Right kidney (tissue), 1 donor: ENCODE results near the gene ZNF446.
"Not testable (repeated sequence)": the region's sequence is repeated elsewhere in the genome, so short reads cannot be mapped to it uniquely, and the experiment has no call there.

Source experiments
- DNase-seq: peaks from one replicate; pipeline ENCODE4 v3.0.0-alpha.2; 2016

The ZNF446 gene

GRCh38 chr19:58469241-58470013 lies 6.7 kb upstream of the ZNF446 start:
- no peak for DNase-seq

- DNase-seq = not testable (repeated sequence)
These were observed 5.2 kb upstream of the ZNF446 start for GRCh38 chr19:58470837-58471543.

DNA sequence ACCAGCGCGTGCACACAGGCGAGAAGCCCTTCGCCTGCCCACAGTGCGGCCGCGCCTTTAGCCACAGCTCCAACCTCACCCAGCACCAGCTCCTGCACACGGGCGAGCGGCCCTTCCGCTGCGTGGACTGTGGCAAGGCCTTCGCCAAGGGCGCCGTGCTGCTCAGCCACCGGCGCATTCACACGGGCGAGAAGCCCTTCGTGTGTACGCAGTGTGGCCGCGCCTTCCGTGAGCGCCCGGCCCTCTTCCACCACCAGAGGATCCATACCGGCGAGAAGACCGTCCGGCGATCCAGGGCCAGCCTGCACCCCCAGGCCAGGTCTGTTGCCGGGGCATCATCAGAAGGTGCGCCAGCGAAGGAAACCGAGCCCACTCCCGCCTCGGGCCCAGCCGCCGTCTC lies 4.4 kb upstream of the ZNF446 start:
- DNase-seq = no peak

GRCh38 chr19:58473775-58474174 lies 2.4 kb upstream of the ZNF446 start:
- DNase-seq = no peak

DNA sequence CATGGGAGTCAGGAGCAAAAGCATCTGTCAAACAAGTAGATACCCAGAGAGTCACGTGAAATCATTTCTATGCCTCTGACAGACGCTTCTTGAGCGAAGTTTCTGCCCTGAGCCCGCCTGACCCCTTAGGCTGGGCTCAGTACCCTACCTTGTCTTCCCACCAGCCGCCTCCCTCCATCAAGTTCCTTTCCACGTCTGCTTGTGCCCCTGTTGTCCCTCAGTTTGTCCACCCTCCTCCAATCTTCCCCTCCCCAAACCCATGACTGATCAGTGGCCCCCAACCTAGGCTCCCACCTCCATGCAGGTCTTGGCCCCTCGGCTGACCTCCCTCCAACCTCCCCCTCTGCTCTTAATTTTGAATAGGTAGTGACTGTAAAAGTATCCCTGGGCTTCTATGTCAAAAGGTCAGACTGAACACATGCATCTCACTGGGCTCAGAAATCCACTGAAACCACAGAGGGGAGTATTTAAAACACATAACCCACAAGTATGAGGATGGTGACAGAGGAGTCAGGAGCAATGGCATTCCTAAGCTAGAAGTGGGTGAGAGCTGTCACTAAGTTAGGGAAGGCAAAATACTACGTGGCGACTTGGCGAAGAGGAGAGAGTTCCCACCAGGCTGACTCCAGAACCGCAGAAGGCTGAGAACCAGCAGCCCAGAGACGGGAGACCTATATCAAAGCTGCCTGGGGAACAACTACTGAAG lies 1.7 kb upstream of the ZNF446 start:
- no peak for DNase-seq

DNA sequence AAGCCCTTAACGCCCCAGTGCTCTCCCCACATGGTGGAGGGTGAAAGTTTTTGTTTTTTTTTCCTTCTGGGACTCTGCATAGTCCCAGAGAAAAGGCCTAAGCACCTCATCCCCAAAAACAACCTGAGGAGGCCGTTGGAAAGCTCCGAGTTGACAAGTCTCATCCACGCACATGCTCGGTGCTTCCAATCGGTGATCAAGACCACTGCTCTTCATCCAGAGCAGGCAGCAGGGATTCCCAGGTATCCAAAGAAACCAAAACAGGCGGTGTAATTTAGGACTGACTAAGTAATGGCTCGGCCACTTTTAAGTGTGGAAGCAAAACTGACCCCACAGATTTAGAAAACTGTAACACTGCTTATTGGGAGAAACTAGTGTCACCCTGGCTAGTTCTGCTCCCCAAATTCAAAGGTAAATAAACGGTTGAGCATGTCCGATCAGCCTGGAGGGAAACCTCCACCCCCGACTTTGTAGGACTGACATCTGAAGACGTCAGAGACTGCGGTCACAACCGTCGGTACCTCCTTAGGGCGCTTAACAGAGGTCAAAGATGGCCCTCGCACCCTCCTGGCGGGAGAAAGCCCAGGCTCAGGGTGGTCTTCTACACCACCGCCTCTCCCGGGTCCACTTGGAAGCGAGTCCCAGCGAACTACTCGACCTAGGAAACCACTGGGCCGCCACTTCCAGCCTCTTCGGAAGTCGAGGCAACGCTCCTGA lies 997 bp upstream of the ZNF446 start:
- DNase-seq = no peak

GRCh38 chr19:58476498-58477015 lies 405 bp downstream of the ZNF446 start:
- DNase-seq = no peak

- DNase-seq = no peak
These were observed 978 bp downstream of the ZNF446 start for GRCh38 chr19:58477130-58477529.

DNA sequence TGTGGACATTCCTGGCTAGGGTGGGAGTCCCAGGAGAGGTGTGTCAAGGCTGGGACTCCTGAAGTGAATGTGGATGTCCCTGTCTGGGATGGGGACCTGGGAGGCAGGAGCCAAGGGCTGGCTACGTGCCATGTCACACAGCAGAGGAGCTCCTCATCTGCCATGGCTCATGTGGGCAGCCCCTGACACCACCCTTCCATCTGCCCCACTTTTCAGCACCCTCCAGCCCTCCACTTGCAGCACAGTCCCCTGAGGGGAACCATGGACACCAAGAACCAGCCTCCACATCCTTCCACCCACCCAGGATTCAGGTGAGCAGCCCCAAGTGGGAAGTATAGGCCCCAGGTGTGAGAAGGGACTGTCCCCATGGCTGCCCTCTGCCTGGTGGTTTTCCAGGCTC lies 1.7 kb downstream of the ZNF446 start:
- DNase-seq = no peak

DNA sequence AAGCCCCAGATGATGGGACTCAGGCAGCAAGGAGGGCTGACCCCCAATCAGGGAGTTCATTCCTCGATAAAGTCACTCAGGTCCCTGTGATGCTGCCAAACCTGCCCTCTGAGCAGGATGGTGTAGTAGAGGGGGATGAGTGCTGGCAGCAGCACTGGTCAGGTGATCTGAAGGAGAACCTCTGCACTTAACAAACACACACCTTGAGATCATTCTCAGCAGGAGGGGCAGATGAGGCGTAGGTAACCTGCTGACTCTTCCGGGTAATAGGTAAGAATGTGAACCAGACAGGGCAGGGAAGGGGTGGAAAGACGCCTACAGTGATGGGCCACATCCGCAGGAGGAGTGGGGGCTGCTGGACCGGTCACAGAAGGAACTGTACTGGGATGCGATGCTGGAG lies 3.2 kb downstream of the ZNF446 start:
- DNase-seq = no peak

GRCh38 chr19:58479736-58480480 lies 3.8 kb downstream of the ZNF446 start:
- DNase-seq = no peak

GRCh38 chr19:58480481-58480830 lies 4.3 kb downstream of the ZNF446 start:
- DNase-seq = no peak

DNA sequence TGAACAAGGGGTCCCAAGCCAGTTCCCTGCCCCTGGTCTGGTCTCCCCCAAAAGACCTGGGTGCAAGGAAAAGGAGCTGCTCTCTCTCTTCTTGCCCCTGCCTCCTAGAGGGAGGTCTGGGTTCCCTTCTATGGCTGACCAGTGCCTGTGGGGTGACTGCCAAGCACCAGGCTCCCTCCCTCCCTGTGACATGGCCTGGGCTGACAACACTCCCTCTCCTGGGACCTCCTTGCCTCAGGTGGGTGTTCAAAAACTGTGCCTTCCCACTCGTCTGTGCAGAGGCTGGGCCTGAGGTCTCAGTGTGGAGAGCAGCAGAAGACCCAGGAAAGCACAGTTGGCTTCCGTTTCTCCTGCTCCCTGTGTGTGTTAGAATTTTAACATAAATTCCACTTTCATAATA lies 4.7 kb downstream of the ZNF446 start:
- no peak for DNase-seq

- DNase-seq = no peak
These were observed 6.2 kb downstream of the ZNF446 start for GRCh38 chr19:58482372-58482771.

DNA sequence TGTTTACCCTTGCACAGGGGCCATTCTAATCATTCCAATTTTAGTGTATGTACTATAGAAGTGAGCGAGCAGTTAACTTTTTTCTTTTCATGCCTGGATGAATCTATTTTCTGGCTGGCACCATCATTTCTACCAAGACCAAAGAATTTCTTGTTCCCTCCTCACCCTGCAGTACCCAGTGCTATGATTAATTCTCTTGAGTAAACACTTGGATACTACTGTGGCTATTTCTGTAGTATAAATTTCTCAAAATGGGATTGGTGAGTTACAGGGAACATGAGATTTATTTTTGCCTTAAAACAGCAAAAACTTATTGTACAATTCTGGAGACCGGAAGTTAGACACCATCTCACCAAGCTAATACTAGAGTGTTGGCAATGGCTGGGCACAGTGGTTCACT lies 7.6 kb downstream of the ZNF446 start:
- no peak for DNase-seq

DNA sequence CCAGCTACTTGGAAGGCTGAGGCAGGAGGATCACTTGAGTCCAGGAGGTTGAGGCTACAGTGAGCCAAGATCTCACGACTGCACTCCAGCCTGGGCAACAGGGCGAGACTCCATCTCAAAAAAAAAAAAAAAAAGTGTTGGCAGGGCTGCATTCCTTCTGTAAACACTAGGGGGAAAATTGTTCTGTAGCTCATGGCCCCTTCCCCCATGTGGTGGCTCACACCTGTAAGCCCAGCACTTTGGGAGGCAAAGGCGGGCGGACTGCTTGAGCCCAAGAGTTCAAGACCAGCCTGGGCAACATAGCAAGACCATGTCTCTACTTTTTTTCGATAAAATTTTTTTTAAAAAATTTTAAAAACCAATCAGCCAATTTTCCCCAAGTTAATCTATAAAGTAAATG lies 8.2 kb downstream of the ZNF446 start:
- DNase-seq = not testable (repeated sequence)

GRCh38 chr19:58491393-58491792 lies 15.2 kb downstream of the ZNF446 start:
- no peak for DNase-seq

DNA sequence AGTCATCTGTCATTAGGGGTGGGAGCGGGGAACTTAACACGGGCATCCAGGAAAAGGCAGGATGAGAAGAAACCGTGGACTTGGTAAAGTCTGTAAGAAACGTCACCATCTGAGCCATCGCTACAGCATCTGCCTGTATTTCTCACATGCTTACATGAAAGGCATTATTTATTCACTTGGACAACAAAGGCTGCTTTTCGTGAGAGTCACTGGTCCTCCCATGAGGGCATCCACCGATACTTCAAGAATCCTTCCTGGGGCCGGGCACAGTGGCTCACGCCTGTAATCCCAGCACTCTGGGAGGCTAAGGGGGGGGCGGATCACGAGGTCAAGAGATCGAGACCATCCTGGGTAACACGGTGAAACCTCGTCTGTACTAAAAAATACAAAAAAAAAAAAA lies 16.1 kb downstream of the ZNF446 start:
- DNase-seq = no peak

- no peak for DNase-seq
These were observed 21.6 kb downstream of the ZNF446 start for GRCh38 chr19:58497634-58498170.

DNA sequence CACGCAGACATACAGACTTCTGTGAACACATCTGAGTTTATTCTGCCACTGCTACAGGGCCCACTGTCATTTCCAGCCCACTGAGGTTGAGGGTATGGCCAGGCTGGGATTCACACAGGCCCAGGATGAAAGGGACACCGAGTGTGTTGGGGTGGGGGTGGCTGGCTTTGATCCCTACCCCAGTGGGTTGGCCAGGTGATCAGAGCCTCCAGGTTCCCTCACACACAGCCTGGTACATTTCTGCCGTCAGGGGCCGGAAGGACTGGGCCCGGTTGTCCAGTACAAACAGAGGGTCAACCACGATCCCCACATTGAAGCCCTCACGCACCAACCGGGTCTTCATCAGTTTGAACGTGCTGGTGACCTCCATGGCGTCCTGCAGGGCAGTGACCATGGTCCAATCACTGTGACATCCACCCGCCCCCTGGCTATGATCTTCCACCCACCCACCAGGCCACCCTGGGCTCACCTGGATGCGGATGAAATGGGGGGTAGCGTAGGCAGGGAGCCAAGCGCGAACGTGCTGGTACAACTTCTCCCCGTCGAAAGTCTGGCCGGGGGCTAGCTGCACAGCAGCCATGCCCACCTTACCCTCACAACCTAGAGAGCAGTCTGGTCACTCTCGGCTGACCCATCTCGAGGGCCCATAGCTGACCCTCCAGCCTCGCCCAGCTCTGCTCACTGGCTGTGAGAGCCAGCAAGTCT lies 22.3 kb downstream of the ZNF446 start:
- no peak for DNase-seq
